GM21528 (cell line): ENCODE measurements around the gene CUBN.

Experiments
- ATAC-seq: cut with Tn5 transposase; IDR thresholded peaks from one replicate; pipeline ENCODE4 v1.9.1; 2021; ENCODE audit warnings: mild to moderate bottlenecking, moderate library complexity; ENCODE audit not compliant: unreplicated experiment, low FRiP score

The CUBN gene

GRCh38 chr10:17049195-17049594 is 80.4 kb downstream of the CUBN start:
- ATAC-seq: no peak

- no peak for ATAC-seq
These were observed 81.7 kb downstream of the CUBN start for GRCh38 chr10:17047908-17048307.

GRCh38 chr10:17046989-17047388 is 82.6 kb downstream of the CUBN start:
- no peak for ATAC-seq

DNA sequence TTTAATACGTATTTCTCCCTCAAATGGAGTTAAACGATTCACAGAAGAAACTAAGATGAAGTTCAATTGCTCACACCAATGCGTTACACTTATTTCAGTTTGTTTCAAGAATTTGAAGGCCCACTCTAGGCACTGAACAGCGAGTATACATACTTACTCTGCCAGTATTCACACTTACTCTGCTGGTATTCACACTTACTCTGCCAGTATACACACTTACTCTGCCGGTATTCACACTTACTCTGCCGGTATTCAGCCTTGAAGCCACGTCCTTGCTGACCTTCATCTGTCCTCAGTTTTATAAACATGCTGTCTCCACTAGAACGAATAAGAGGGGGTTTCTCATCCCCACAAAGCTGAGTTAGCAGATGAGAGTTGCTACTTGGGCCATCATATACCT is 86.0 kb downstream of the CUBN start:
- ATAC-seq: no peak

GRCh38 chr10:17041626-17042520 is 87.7 kb downstream of the CUBN start:
- no peak for ATAC-seq

- no peak for ATAC-seq
These were observed 91.0 kb downstream of the CUBN start for GRCh38 chr10:17038627-17039026.

DNA sequence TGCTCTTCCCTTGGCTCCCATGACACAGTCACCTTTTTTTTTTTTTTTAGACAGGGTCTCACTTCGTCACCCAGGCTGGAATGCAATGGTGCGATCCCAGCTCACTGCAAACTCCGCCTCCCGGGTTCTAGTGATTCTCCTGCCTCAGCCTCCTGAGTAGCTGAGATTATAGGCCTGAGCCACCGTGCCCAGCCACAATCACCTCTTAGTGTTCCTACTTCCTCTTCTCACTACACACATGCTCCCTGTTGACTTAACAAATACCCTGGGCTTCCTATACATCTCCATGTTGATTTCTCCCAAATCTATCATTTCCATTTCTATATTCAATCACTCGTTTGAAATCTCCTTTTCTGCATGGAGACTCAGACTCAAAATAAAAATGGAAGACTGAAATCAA is 91.7 kb downstream of the CUBN start:
- no peak for ATAC-seq

DNA sequence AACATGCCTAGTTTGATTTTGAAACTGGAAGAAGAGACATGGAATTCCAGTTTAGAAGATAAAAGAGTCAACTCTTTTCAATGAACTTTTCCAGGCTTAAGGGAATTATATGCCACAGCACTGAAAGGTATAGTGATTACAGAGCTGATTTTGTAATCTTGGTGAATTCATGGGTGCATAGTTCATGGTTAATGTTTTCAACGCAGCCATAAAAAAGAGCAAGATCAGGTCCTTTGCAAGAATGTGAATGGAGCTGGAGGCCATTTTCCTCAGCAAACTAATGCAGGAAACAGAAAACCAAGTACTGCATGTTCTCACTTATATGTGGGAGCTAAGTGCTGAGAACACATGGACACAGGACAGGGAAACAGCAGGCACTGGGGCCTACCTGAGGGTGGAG is 94.2 kb downstream of the CUBN start:
- no peak for ATAC-seq

DNA sequence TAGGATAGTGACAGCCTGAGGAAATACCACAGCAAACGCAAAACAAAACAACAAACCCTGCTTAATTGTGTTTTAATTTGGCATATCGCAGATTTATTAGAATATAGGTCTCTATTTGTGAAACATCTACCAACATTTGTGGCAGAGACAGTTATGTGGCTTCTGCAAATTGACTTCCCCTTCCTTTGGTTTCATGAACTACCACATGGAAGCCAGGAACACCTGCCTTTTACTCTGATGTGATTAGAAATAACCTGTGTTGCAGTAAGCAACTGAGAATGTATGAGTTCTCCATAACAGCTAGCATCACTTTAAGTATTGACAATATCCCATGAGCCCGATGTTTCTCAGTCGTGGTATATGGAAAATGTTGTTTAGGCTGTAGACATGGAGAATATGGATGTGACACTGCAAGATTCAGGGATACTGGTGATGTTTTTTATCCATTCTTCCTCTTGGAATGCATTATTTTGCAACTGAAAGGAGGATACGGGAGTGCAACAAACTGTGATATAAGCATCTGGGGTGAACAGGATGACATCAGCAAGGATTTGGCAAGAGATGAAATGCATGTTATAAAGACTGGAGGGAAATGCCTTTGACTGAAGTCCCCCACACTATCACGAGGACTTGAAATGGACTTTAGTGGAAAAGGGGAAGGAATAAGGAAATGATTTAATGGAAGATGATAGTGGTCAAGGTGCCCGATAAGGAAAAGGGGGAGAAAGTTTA is 95.9 kb downstream of the CUBN start:
- ATAC-seq: no peak

GRCh38 chr10:17031637-17032635 is 97.7 kb downstream of the CUBN start:
- ATAC-seq: no peak

DNA sequence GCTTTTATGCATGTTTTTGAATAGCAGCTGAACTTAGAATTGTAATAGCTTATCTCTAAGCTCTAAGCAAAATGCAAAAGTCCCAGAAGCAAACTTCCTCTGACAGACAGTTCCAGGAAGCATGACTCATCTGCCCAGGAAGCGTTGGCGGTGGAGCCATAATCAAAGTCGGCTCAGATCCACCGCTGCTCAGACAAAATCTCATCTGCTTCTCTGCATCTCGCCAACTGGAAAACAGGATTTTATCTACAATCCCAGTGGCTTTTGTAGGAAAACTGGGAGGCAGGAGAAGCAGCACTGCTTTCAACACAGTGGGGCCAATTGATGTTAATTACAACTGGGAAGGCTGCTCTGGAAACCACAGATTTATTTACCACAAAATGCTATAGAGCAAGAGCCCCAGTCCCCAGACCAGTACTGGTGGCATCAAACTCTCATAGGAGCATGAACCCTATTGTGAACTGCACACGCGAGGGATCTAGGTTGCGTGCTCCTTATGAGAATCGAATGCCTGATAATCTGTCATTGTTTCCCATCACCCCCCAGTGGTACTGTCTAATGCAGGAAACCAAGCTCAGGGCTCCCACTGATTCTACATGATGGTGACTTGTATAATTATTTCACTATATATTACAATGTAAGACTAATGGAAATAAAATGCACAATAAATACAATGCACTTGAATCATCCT is 99.9 kb downstream of the CUBN start:
- ATAC-seq: no peak

- no peak for ATAC-seq
These were observed 100.4 kb downstream of the CUBN start for GRCh38 chr10:17029239-17029580.

- ATAC-seq: no peak
These were observed 100.8 kb downstream of the CUBN start for GRCh38 chr10:17028798-17029197.

GRCh38 chr10:17026686-17027485 is 102.7 kb downstream of the CUBN start:
- peak; percentile 52 for ATAC-seq

DNA sequence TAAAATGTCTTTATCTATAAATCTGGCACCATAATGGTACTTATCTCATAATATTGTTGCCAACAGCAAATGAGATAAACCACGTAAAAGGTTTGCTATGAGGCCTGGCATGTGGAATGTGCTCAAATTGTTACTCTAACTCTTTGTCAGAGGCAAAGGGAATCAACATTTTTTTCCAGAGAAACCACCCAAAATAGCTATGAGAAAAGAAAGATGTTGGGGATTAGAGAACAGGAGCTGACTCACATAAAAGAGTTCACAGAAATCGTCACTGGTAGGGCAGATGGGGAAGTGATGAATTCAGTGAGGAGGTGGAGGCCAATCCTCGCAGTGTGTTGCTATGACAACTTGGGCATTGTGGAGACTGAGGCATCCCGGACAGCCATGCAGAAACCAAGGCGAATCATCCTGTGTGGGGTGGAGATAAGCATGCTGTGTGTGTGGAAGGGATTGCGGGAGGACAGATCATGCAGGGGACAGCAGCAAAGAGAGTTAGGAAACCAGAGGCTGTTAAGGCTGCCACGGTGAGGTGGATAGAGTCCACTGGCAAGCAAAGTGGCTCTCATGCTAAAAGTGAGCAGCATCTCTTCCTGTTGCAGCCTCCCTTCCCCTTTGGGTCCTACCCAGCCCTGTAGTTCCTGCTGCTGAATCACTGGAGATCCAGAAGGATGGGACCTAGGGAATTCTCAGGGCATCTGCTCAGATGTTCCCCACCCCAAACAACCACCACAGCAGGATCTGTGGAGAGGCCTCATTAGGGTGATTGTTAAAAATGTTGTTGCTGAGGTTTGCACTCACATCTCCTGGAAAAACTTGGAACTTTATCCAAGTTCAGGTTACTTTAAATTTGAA is 103.9 kb downstream of the CUBN start:
- ATAC-seq: no peak

- ATAC-seq: no peak
These were observed 105.2 kb downstream of the CUBN start for GRCh38 chr10:17024461-17024860.

DNA sequence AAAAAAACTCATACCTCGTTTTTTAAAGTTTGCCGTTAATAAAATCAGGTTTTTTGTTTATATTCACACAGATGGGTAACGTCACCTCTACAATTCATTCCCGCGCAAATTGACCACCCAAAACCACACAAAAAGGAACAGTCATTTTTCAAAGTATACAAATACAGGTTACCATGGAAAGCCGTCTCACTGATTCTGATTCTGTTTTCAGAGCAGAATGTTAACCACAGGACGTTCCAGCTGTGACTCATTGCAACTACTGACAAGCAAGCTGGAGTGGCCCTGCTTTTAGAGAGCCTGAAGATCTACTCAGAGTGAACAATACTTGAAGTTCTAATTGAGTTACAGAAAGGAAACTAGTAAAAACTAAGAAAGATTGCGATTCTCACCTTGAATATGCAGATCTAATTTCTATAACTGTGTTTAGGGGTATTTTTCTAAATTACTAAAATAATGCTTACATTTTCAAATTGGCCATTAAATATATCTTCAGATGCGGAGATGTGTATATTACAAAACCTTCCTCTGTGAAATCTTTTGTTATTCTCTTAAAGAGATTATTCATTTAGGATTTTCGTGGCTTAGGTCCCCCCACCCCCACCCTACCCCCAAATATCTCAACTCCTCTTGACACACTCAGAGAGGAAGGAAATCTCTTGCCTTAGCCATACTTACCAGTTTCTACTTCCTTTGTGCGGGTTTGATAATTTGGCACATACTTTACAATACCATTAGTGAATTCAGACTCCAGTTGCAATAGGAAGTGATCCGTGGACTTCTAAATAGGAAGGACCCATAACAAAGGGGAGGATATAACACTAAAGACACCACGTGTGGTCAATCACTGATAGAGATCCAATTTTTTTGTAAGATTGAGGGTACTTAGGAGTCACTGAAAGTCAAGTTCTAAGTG is 106.0 kb downstream of the CUBN start:
- peak; percentile 96 for ATAC-seq
